ENCODE results near the gene RABGEF1. TPM values are rescaled to one million over a fixed set of nuclear protein-coding genes. Genes with fewer than 3 reads are reported as not detected.
"Not testable (repeated sequence)": the region's sequence is repeated elsewhere in the genome, so short reads cannot be mapped to it uniquely, and the experiment has no call there.

RABGEF1 gene
- total and polyA plus RNA-seq, 9 donors: 15.9 to 22.8 (median 18.5) TPM

- DNase-seq: no peak
- Histone ChIP-seq H3K36me3 (ENCODE audit: control insufficient read depth, insufficient read depth, low read length) (peaks cover 3% of the 10 kb centered on the region), H3K4me1 (ENCODE audit: control insufficient read depth, insufficient read depth, low read length) (peaks cover 10% of the 10 kb centered on the region), H3K9me3 (replicated peaks; ENCODE audit: control insufficient read depth, low read depth, low read length) (no peaks in the 10 kb centered on the region), H3K4me3 (ENCODE audit: low read length) (no peak overlapping the region), H3K27me3 (ENCODE audit: control insufficient read depth, insufficient read depth, low read length) (no peaks in the 10 kb centered on the region), H3K27ac (ENCODE audit: low read length) (no peak overlapping the region)
- no CpG with 5 or more reads among the region's 9 CpGs for WGBS (ENCODE audit: insufficient coverage)
Observed at GRCh38 chr7:66743920-66744319, 3.4 kb downstream of the RABGEF1 start.

- Histone ChIP-seq H3K36me3 (ENCODE audit: control insufficient read depth, insufficient read depth, low read length) (peaks cover 3% of the 10 kb centered on the region), H3K9me3 (replicated peaks; ENCODE audit: control insufficient read depth, low read depth, low read length) (no peaks in the 10 kb centered on the region), H3K27me3 (ENCODE audit: control insufficient read depth, insufficient read depth, low read length) (no peaks in the 10 kb centered on the region), H3K4me3 (ENCODE audit: low read length) (no peak overlapping the region), H3K27ac (ENCODE audit: low read length) (no peak overlapping the region), H3K4me1 (ENCODE audit: control insufficient read depth, insufficient read depth, low read length) (peaks cover 2% of the 10 kb centered on the region)
- WGBS (ENCODE audit: insufficient coverage): no CpG with 5 or more reads among the region's 2 CpGs
- no peak for DNase-seq
Observed at GRCh38 chr7:66747385-66747784, 6.9 kb downstream of the RABGEF1 start.

- Histone ChIP-seq H3K27me3 (ENCODE audit: control insufficient read depth, insufficient read depth, low read length) (no peaks in the 10 kb centered on the region), H3K4me1 (ENCODE audit: control insufficient read depth, insufficient read depth, low read length) (no peaks in the 10 kb centered on the region), H3K27ac (ENCODE audit: low read length) (no peak overlapping the region), H3K4me3 (ENCODE audit: low read length) (no peak overlapping the region), H3K36me3 (ENCODE audit: control insufficient read depth, insufficient read depth, low read length) (peaks cover 3% of the 10 kb centered on the region), H3K9me3 (replicated peaks; ENCODE audit: control insufficient read depth, low read depth, low read length) (no peaks in the 10 kb centered on the region)
- no peak for DNase-seq
- WGBS (ENCODE audit: insufficient coverage): 83% methylated on average over 3 of the region's 10 CpGs
Observed at GRCh38 chr7:66747881-66748511, 7.5 kb downstream of the RABGEF1 start.

DNA sequence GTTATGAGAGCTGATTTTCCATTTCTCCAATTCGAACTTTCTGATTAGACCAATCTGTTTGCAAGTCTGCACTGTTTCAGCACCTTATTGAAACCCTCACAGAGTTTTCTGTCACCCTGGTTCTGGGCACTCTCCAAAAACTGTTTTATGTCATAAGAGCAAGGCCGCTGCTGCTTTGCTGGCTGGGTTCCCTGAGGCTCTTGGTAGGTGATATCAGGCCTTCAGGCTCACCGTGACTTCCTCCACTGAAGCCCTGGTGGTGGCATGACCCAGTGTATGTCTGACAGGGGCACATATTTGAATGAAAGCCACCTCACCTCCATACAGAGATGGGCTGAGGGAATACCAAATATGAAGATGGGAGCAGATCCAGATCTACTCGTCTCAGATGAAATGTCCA, 8.3 kb downstream of the RABGEF1 start:
- WGBS (ENCODE audit: insufficient coverage): 70% methylated on average over 2 of the region's 4 CpGs
- no peak for DNase-seq

GRCh38 chr7:66751945-66752344, 11.4 kb downstream of the RABGEF1 start:
- Histone ChIP-seq H3K4me1 (ENCODE audit: control insufficient read depth, insufficient read depth, low read length) (no peaks in the 10 kb centered on the region), H3K36me3 (ENCODE audit: control insufficient read depth, insufficient read depth, low read length) (no peaks in the 10 kb centered on the region), H3K4me3 (ENCODE audit: low read length) (no peak overlapping the region), H3K27ac (ENCODE audit: low read length) (no peak overlapping the region), H3K9me3 (replicated peaks; ENCODE audit: control insufficient read depth, low read depth, low read length) (no peaks in the 10 kb centered on the region), H3K27me3 (ENCODE audit: control insufficient read depth, insufficient read depth, low read length) (no peaks in the 10 kb centered on the region)
- 90% methylated on average over 7 of the region's 8 CpGs for WGBS (ENCODE audit: insufficient coverage)
- no peak for DNase-seq

More for the DNA sequence above, 8.3 kb downstream of the RABGEF1 start:
- Histone ChIP-seq H3K9me3 (replicated peaks; ENCODE audit: control insufficient read depth, low read depth, low read length) (no peaks in the 10 kb centered on the region), H3K4me3 (ENCODE audit: low read length) (no peak overlapping the region), H3K36me3 (ENCODE audit: control insufficient read depth, insufficient read depth, low read length) (peaks cover under 1% of the 10 kb centered on the region), H3K27me3 (ENCODE audit: control insufficient read depth, insufficient read depth, low read length) (no peaks in the 10 kb centered on the region), H3K27ac (ENCODE audit: low read length) (no peak overlapping the region), H3K4me1 (ENCODE audit: control insufficient read depth, insufficient read depth, low read length) (no peaks in the 10 kb centered on the region)

DNA sequence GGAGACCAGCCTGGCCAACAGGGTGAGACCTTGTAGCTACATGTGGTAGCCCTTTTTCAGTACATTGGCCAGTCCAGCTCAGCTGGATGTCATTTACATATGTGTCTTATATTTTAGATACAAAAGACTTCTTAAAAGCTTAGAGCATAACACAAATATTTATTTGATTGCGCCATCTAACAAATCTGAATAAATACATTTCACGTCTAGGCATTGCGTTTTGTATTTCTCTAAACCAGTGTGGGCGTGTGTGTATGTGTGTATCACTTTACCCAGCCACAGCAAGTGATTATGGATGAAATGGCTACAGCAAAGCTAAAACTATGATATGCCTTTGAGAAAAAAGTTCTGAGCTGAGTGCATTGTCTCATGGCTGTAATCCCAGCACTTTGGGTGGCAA, 14.0 kb downstream of the RABGEF1 start:
- Histone ChIP-seq H3K27ac (ENCODE audit: low read length) (no peak overlapping the region), H3K4me1 (ENCODE audit: control insufficient read depth, insufficient read depth, low read length) (no peaks in the 10 kb centered on the region), H3K27me3 (ENCODE audit: control insufficient read depth, insufficient read depth, low read length) (no peaks in the 10 kb centered on the region), H3K36me3 (ENCODE audit: control insufficient read depth, insufficient read depth, low read length) (peaks cover 4% of the 10 kb centered on the region), H3K4me3 (ENCODE audit: low read length) (no peak overlapping the region), H3K9me3 (replicated peaks; ENCODE audit: control insufficient read depth, low read depth, low read length) (no peaks in the 10 kb centered on the region)
- WGBS (ENCODE audit: insufficient coverage): no CpG with 5 or more reads among the region's 4 CpGs
- DNase-seq: no peak

- no CpG with 5 or more reads among the region's 4 CpGs for WGBS (ENCODE audit: insufficient coverage)
- not testable (repeated sequence) for H3K9me3 ChIP-seq (replicated peaks; ENCODE audit: control insufficient read depth, low read depth, low read length); H3K4me1 ChIP-seq (ENCODE audit: control insufficient read depth, insufficient read depth, low read length); H3K27me3 ChIP-seq (ENCODE audit: control insufficient read depth, insufficient read depth, low read length); H3K27ac ChIP-seq (ENCODE audit: low read length); H3K4me3 ChIP-seq (ENCODE audit: low read length); DNase-seq; H3K36me3 ChIP-seq (ENCODE audit: control insufficient read depth, insufficient read depth, low read length)
Observed at GRCh38 chr7:66755059-66755458, 14.5 kb downstream of the RABGEF1 start.

DNA sequence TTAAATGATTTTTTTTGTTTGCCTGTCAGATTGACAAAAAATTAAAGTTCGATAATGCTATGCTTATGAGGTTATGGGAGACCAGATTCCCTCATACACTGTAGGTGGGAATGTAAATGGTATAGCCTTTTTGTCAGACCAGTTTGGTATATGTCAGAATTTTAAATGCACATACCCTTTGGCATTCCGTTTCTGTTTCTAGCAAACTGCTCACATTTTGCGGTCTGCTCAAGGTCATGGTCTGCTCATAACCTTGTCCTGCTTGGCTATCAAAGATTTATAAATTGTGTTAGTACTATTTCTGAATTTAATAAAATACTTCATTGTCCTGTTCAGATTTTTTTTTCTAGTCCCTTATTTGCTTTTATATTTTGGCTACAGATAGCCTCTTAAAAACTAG, 15.7 kb downstream of the RABGEF1 start:
- DNase-seq; H3K27me3 ChIP-seq (ENCODE audit: control insufficient read depth, insufficient read depth, low read length); H3K4me3 ChIP-seq (ENCODE audit: low read length); H3K4me1 ChIP-seq (ENCODE audit: control insufficient read depth, insufficient read depth, low read length); H3K27ac ChIP-seq (ENCODE audit: low read length); H3K36me3 ChIP-seq (ENCODE audit: control insufficient read depth, insufficient read depth, low read length); H3K9me3 ChIP-seq (replicated peaks; ENCODE audit: control insufficient read depth, low read depth, low read length): not testable (repeated sequence)
- WGBS (ENCODE audit: insufficient coverage): no CpG with 5 or more reads among the region's 3 CpGs

DNA sequence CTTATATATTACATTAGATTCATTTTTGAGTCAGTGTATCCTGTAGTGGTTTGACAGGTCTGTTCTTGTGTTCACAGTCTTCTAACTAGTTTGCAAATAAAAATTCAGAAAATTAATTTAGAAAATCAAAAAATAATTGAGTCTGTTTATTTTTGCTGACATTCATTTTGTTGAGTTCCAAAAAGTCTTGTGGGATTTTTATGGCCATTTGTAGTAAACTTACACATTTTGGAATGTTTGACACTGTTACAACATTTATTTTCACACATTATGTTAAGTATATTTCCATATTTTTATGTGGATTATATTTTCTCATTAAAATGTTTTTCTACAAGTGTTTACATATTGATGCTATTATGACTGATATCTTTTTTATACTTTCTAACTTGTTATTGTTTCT, 16.4 kb downstream of the RABGEF1 start:
- Histone ChIP-seq H3K4me3 (ENCODE audit: low read length) (no peak overlapping the region), H3K9me3 (replicated peaks; ENCODE audit: control insufficient read depth, low read depth, low read length) (no peaks in the 10 kb centered on the region), H3K27ac (ENCODE audit: low read length) (no peak overlapping the region), H3K4me1 (ENCODE audit: control insufficient read depth, insufficient read depth, low read length) (no peaks in the 10 kb centered on the region), H3K36me3 (ENCODE audit: control insufficient read depth, insufficient read depth, low read length) (peaks cover 4% of the 10 kb centered on the region), H3K27me3 (ENCODE audit: control insufficient read depth, insufficient read depth, low read length) (no peaks in the 10 kb centered on the region)
- no peak for DNase-seq

- Histone ChIP-seq H3K4me1 (ENCODE audit: control insufficient read depth, insufficient read depth, low read length) (no peaks in the 10 kb centered on the region), H3K27ac (ENCODE audit: low read length) (no peak overlapping the region), H3K27me3 (ENCODE audit: control insufficient read depth, insufficient read depth, low read length) (no peaks in the 10 kb centered on the region), H3K4me3 (ENCODE audit: low read length) (no peak overlapping the region), H3K9me3 (replicated peaks; ENCODE audit: control insufficient read depth, low read depth, low read length) (no peaks in the 10 kb centered on the region), H3K36me3 (ENCODE audit: control insufficient read depth, insufficient read depth, low read length) (peaks cover 4% of the 10 kb centered on the region)
- WGBS (ENCODE audit: insufficient coverage): 38% methylated on average over 1 of the region's 6 CpGs
- DNase-seq: no peak
Observed at GRCh38 chr7:66757939-66758338, 17.4 kb downstream of the RABGEF1 start.

Measured in muscle of leg (tissue), 11 donors.